GM19193 (cell line): ENCODE measurements around the gene SLC6A17.

Source experiments
- POLR2A ChIP-seq: IDR thresholded peaks from 4 replicates; pipeline ENCODE4 v1.6.1; 2011; ENCODE audit not compliant: insufficient read depth, insufficient read length; ENCODE audit errors: extremely low read depth

The SLC6A17 gene

DNA sequence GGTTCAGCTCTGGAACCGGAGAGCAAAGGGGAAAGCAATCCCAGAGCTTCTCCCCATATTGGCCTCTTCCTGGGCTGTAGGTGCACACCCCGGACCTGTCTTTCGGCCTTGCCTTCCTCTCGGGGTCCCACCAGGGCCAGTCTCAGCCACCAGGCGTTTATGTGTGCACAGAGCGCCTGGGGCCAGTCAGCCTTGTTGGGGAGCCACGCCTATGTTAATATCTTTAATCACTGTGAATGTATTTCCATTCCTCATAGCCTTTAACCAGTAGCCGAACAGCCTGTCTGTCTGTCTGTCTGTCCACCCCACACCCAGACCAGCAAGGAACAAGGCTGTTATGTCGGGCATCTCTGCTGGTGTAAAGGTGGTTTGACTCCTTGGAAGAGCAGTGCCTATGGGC lies 78.6 kb downstream of the SLC6A17 start:
- TF ChIP-seq POLR2A: no peak

DNA sequence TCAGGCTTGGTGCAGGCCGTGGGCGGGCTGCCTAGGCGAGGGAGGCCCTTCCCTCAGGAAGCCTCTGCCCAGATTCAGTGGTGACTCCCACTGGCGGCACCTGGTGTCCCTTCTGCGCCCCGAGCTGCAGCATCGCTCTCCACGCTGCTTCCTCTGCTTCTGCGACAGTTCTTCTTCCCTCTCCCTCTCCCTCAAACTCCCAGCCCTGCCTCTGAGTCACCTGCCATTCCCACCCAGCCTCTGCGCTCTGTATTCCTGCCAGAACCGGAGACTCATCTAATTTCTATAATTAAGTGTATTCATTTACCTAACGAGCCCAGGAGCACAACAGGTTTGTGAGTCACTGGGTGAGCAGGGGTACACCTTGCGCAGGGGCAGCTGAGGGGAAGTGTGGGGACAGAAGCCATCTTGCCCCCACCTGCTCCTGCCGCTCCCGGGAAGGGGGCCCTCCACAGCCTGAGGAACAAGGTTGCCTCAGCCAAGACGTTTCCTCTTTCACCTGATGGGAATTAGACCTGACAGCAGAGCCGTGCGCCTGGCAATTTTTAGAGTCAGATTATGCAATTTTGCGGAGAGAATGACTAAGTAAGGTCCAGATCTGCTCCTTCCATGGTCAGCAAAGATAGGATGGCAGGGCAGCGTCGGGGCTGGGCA lies 79.2 kb downstream of the SLC6A17 start:
- TF ChIP-seq POLR2A: no peak

DNA sequence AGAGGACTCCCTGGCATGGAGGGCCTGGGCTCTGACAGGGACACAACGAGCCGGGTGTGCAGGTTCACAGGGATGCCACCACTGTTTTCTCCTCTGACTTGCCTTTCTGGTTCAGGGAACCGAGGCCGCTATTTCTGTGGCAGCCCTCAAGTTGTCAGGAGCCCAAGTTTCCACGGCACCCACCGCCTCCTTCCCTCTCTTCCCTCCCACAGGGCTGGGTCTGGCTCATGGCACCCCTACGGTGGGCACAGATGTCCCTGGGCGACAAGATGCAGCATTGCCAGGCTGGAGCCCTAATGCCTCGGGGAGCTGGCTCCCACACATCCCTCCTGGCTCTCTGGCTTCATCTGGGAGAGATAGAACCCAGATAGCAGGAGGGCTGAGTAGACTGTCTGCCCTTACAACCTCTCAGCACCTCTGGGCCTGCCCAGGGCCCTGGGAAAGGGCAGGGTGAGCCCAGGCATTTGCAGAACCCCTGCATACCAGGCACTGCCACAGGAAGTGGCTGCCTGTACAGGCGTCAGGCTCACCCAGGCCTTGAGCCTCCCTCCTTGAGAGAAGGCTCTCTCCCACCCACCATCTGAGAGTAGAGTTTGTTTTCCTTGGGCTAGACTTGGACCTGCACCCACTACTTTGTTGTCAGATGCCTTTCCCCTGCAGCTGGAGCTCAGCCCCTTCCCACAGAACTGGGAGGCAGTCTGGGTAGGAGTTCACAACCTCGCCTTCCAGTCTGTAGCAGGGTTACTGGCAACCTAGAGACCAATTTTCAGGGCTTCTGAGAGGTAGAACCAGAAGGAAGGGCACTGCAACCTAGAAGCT lies 80.3 kb downstream of the SLC6A17 start:
- TF ChIP-seq POLR2A: no peak

DNA sequence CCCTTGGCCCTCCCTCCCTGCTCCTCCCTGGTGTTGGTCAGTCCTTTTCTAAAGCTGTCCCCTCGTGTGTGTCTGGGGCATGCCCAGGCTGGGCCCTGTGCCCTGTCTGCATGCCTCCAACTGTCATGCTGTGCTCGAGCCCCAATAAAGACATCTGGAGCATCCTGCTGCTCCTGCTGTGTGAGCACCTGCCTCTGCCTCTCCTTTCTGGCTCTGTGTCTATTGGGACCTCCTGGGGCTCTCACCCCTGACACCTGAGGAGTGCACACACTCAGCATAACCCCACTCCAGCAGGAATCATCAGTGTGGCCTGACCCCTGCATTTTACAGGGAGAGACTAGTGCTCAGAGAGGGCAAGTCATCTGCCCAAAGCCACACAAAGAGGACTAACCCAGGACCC lies 83.6 kb downstream of the SLC6A17 start:
- no peak for TF ChIP-seq POLR2A

DNA sequence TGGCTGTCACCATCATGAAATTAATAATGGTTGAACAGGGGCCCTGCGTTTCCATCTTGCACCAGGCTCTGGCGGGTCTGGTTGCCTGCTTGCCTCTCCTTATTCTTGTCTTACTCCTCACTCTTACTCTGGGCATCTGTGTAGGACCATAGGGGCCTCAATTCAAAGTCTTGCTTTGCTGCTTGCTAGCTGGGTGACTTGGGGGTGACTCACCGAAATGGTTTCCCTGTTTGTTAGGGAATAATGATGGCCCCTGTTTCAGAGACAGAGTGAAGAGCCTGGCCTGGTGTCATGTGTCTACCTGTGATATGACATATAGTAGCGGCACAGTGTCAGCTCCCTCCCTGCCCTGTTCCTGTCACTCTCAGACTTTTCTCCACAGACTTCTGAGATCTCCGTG lies 84.4 kb downstream of the SLC6A17 start:
- TF ChIP-seq POLR2A: no peak

DNA sequence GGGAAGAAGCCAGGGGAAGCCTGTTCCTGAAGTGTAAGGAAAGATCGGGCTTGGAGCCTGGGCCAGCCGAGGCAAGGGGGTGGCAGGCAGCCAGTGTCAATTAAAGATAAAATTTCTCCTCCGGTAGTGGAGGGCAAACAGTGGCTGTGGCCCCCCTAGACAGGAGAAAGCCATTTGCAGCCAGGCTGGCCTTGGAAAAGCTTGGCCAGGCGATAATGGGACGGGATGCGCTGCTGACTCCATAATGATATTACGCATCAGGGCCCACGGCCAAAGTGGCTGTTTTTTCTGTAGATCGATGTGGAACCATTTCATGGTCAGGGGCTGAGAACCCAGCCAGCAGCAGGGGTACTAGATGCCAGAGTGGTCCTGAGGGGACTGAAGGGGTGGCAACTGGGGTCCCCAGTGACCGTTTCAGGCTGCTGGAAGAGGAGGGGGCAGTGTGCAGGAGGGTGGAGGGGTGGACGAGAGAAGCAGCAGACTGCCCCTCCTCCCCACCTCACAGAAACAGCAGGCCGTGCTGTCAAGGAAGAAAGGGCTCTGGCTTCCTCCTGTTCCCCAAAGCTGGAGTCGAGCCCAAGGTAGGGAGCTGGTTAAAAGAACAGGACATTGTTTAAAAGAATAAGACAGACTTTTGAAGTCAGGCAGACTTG lies 85.0 kb downstream of the SLC6A17 start:
- no peak for TF ChIP-seq POLR2A

DNA sequence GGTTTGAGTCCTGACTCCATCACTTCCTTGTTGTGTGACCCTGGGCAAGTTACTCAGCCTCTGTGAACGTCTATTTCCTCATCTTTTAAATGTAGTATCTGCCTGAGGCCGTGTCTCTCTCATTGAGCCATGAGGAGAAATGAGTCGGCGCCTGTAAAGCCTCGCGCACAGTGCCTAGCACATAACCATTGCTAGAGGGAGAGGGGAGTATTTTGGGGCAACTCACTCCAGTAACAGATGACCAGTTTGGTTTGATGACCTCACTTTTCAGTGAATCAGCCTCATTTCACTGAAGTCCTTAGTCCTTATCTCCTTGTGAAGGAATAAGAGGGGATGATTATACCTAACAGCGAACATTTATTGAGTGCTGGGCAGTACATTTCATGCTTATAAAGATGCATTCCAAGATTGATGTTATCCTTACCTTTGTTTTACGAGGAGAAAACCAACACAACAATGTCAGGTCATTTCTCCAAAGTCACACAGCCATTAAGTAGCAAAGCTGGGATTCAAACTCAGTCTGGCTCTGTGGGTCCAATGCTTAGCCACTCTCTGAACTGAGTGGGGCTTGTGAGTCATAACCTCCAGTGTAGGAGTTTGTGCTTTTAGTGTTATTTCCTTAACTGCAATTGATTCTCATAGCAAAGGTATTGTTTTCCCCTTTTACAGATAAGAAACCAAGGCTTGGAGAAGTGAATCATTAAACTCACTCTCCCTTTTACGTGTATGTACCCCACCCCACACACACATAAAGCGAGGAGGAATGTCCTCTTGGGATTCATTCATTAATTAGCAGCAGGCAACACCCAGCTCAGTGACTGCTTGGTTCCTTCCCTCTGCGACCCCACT lies 85.8 kb downstream of the SLC6A17 start:
- no peak for TF ChIP-seq POLR2A

DNA sequence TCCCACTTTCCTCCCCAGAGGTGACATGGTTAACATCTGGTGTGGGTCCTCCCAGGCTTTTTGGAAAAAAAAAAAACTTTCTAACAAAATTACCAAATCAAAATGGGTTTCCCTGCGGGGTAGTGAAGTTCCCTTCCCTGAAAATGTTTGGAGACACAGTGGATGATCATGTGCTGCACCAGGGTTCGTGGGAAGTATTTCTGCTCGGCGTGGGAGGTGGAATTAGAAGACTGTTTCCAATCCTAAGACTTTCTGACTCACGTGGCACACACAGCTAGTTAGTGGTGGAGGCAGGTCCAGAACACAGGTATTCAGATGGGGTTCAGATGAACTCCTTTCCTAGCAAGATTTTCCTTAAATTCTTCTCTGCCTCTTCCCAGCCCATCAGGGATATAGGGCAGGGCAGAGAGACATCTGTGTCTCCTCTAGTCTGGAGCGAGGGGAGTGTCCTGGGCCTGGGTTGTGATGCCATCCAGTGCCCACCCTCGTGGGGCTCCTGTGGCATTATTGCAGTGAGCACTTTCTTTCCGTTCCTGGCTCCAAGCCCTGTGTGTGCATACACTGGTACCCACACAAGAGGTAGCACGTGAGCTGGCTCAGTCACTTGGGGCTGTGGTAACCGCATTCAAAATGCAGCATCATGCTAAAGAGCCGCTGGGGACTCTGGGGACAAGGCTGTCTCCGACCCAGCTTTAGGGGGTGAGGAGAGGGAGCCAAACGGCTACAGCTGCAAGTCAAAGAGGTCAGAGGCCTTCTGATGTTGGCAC lies 87.3 kb downstream of the SLC6A17 start:
- no peak for TF ChIP-seq POLR2A

DNA sequence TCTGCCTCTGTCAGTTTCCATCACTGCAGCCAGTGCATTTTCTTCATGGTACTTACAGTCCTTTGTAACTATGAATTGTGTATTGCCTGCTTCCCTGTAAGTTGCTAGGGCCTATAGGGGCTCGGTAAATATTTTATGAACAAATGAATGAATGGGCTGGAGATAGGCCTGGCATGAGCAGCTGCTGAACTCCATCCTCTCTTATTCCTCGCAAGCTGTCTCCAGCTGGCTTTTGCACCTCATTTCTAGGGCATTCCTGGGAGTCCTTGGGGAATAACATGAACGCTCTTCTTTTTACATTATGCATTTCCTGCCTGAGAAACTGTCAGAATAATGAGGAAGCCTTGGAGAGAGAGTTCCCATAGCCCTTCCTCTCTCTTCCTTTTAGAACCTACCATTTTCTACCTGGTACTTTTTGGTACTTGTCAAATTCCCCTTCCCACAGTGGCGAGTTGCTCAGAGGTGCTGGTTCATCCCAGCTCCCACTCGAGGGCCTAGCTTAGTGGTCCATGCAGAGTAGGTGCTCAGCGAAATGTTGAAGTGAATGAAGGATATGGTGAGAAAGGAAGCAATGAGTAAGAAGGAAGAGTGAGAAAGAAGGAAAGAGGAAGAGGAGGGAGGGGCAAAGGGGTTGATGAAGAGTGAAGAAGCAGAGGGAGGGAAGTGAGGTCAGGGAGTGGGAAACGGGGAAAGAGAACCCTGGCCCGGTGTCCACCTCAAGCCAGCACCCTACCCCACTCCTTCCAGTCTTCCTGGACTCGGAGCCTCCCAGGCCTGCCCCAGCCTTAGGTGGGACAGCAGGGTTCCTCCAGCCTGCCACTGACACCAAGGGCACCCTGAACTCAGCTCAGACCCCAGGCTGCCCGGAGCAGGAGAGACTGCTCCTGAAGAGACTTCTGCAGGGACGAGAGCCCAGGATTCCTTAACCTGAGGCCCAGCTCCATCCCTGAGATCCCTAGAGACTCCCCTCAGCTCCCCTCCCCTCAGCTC lies 89.4 kb downstream of the SLC6A17 start:
- TF ChIP-seq POLR2A: no peak

DNA sequence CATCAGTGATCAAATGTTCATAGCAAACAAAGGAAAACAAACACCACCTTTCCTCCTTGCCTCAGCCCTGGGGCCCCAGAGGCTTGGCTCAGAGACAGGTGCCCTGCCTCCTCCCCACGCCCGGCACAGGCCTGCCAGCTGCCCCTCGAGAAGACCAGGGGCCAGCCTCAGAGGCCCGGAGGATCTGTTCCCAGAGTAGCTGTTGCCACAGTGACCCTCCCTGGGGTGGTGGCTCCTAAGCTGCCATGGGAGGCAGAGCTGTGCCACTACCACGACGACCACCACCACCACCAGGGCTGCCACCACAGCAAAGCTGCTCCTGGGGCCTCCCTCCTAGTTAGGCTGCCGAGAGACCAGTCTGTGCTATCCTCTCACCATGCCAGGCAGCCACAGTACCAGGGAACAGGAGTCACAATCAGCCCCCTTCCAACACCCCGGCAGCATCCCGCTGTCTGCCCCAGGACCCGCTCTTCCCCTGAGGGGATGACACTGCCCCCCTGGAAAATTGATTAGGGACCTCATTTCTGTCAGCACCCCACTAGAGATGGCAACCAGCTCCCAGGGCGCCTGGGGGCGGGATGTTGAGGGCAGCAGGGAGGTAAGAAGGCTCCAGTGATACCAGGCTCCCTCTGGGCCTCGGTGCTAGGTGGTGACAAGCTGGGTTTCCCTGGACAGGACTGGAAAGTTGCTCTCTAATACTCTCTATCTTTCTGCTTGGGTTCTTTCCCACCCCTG lies 90.3 kb downstream of the SLC6A17 start:
- TF ChIP-seq POLR2A: no peak

DNA sequence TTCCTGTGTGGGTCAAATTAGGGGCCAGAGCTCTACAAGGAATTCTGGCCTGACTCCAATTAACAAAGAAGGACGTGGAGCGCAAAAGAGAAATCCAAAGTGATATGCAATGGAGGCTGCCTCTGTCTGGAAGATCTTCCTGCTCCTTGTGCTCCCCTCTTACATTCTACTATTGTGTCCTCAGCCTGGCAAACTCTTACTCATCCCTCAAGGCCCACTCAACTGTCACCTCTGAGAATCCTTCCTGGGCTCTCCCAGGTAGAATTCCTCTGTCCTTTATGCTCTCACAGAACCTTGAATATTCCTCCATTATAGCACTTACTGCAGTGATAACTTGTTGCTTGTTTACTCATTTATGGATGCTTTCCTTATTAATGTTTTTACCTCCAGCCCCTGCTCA lies 91.2 kb downstream of the SLC6A17 start:
- no peak for TF ChIP-seq POLR2A

DNA sequence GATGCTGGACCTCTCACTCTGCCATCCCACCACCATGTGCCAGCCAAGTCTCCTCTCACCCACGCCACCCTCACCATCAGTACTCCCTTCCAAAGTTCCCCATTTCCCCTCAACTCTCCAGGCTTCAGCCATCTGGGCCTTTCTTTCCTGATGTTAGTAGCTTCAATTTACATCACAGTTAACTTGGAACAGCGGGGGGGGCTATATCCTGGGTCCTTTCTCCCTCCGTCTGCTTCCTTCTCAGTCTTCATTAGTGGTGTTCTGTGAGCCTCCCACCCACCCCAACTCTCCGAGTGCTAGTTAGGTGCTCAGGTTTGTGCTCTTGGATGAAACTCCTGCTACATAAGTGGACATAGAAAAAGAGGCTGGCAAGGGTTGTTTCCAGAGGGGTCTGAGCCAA lies 91.8 kb downstream of the SLC6A17 start:
- no peak for TF ChIP-seq POLR2A

DNA sequence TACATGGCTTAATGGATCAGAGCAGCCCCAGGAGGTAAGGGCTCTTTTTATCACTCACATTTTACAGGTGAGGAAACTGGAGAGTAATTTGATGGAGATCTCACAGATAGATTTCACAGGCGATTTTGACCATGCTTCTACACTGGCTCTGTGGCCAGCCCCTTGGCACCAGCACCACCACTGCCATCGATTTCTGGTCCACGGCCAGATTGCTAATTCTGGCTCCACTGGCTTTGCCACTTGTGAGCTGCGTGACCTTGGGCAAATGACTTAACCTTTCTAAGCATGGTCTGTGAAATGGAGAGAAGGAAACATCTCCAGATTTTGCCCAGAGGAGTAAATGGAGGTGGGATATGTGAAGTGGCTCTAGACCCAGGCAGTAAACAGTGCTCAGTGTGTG lies 92.4 kb downstream of the SLC6A17 start:
- no peak for TF ChIP-seq POLR2A

DNA sequence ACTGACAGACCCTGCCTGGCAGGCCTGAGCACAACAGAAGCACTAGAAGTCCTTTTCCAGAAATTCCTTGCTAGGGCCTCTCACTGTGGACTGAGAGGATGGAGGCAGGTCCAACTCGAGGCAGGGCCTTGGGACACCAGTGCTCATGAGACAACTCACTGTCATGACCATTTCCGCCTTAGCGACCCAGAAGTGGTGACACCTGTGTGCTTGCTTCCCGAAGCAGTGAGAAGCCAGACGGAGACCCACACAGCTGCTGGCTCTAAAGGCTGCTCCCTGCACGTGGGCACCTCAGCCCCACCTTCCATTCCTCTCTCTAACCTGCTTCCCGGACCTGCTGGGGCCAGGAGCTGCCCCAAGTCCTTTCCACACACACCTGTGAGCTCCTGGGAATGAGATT lies 92.9 kb downstream of the SLC6A17 start:
- no peak for TF ChIP-seq POLR2A
